OCI-LY3 (cell line): ENCODE data around the gene TMED8.

Experiments used
- EZH2phosphoT487 ChIP-seq: fragments of 200-600 bp; shearing (Covaris generic); IDR thresholded peaks from 2 replicates; pipeline ENCODE4 v1.6.1; 2018; ENCODE audit warnings: antibody characterized with exemption, mixed run types, low read depth
- TF ChIP-seq, protein P1 (sequence below): fragments of 200-600, 300-600 bp; sonication (generic); IDR thresholded peaks from 2 replicates; pipeline ENCODE4 v1.5.1; 2014; ENCODE audit warnings: antibody characterized with exemption, low read length, low read depth

DNA sequence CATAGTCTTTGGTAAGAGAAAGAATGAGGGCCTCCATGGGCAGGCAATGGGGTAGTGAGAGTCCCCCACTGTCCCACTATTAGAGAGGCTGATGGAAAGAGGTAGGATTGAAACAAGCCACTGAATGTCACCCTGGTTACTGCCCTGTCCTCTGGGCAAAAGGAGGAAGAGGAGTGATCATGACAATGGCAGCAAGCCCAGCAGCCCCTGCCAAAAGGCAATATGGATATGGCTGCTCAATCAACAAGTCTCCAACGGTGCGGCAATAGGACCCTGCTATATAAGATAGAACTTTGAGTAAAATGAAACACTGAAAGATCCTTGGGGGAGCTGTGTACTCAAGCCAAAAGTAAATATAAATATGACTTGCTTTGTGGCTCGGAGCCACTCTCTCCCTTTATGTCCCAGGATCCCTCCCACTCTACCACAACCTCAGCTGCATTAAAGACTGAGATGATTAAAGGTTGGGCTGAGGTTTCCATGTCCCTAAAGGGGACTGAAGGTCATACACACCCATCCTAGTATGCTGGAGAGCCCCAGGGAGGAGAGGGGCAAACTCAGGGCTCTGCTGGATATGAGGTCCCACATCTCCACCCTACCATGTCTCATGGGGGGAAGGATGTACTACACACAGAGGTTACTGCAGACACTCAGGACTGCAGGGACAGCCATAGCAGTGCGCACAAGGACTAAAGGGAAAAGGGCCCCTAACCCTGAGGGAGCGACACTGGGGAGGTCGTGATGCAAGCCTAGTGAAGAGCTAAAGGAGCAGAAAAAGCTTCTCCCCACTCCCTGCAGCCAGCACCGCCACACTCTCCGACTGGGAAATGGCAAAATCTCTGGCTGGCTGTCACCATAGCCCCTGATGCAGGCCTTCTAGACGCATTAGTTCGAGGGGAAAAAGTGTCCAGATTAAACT lies 62.1 kb downstream of the TMED8 start:
- TF ChIP-seq, protein P1, sequence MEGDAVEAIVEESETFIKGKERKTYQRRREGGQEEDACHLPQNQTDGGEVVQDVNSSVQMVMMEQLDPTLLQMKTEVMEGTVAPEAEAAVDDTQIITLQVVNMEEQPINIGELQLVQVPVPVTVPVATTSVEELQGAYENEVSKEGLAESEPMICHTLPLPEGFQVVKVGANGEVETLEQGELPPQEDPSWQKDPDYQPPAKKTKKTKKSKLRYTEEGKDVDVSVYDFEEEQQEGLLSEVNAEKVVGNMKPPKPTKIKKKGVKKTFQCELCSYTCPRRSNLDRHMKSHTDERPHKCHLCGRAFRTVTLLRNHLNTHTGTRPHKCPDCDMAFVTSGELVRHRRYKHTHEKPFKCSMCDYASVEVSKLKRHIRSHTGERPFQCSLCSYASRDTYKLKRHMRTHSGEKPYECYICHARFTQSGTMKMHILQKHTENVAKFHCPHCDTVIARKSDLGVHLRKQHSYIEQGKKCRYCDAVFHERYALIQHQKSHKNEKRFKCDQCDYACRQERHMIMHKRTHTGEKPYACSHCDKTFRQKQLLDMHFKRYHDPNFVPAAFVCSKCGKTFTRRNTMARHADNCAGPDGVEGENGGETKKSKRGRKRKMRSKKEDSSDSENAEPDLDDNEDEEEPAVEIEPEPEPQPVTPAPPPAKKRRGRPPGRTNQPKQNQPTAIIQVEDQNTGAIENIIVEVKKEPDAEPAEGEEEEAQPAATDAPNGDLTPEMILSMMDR = no peak
- TF ChIP-seq EZH2phosphoT487 = no peak
